ENCODE measurements around the gene GRM6. TPM values are rescaled to one million over a fixed set of nuclear protein-coding genes. Genes with fewer than 3 reads are reported as not detected.

GRM6 gene
- total RNA-seq (2021) (not detected in 2 replicates), Bru-seq, nascent RNA (not detected), BruChase-seq, experiment 1, labeled RNA remaining after a 2-hour chase (not detected), BruChase-seq, experiment 2, labeled RNA remaining after a 6-hour chase (not detected)
- long read RNA-seq = 0 reads

- CTCF ChIA-PET = no interaction called here
- intact Hi-C loops (cut with micrococcal nuclease; ENCODE audit: unreplicated experiment) = no loop called here
- no peak within 1 kb of the TSS for H3K27ac ChIP-seq (ENCODE audit: low read depth, low read length, poor library complexity, severe bottlenecking)
- no peak for DNase-seq (ENCODE audit: low spot score)
- TF ChIP-seq CTCF (conservative IDR thresholded peaks at IDR 0.05; ENCODE audit: low read depth, low read length) (no peak), EZH2 (IDR thresholded peaks at IDR 0.05; ENCODE audit: borderline replicate concordance, low read depth, low read length, poor library complexity, severe bottlenecking) (no peak)
- H3K4me3 ChIP-seq (ENCODE audit: low read depth, low read length, poor library complexity, severe bottlenecking) = no peak within 1 kb of the TSS
- POLR2A ChIA-PET (ENCODE audit: low non-redundant PET) = no interaction called here
- H3K4me1 ChIP-seq (ENCODE audit: insufficient read depth, low read length, poor library complexity, severe bottlenecking) = no peaks in the 10 kb centered on the region
- no TSS peak for BruUV-seq (replicated peaks)
- no peaks in the 10 kb centered on the region for H3K36me3 ChIP-seq (ENCODE audit: insufficient read depth, low read length, poor library complexity, severe bottlenecking)
- peaks cover 30% of the 10 kb centered on the region for H3K27me3 ChIP-seq (replicated peaks; ENCODE audit: insufficient read depth, low read depth, low read length, poor library complexity)
- peaks cover under 1% of the 10 kb centered on the region for H3K9me3 ChIP-seq (ENCODE audit: low read depth, low read length, poor library complexity, severe bottlenecking)
Measured at GRCh38 chr5:178994580-178995340, at the start of gene GRM6. Gene GRM6 (minus strand): TSS chr5:178995320. CDS start chr5:178994944, 376 bp downstream.

- Histone ChIP-seq H3K4me3 (ENCODE audit: low read depth, low read length, poor library complexity, severe bottlenecking) (no peak overlapping the region), H3K9me3 (ENCODE audit: low read depth, low read length, poor library complexity, severe bottlenecking) (no peaks in the 10 kb centered on the region), H3K27ac (ENCODE audit: low read depth, low read length, poor library complexity, severe bottlenecking) (no peak overlapping the region), H3K27me3 (replicated peaks; ENCODE audit: insufficient read depth, low read depth, low read length, poor library complexity) (no peaks in the 10 kb centered on the region), H3K4me1 (ENCODE audit: insufficient read depth, low read length, poor library complexity, severe bottlenecking) (no peaks in the 10 kb centered on the region), H3K36me3 (ENCODE audit: insufficient read depth, low read length, poor library complexity, severe bottlenecking) (no peaks in the 10 kb centered on the region)
- TF ChIP-seq EZH2 (IDR thresholded peaks at IDR 0.05; ENCODE audit: borderline replicate concordance, low read depth, low read length, poor library complexity, severe bottlenecking) = no peak
- no peak for TF ChIP-seq CTCF (conservative IDR thresholded peaks at IDR 0.05; ENCODE audit: low read depth, low read length)
- ChIA-PET POLR2A (ENCODE audit: low non-redundant PET) (no interaction called here), CTCF (no interaction called here)
- BruUV-seq (replicated peaks) = no TSS peak
- DNase-seq (ENCODE audit: low spot score) = no peak
- intact Hi-C loops (cut with micrococcal nuclease; ENCODE audit: unreplicated experiment) = no loop called here
Measured at GRCh38 chr5:179044765-179045164, 49.6 kb upstream of the GRM6 start.

- no peak overlapping the region for H3K4me3 ChIP-seq (ENCODE audit: low read depth, low read length, poor library complexity, severe bottlenecking)
- CTCF ChIA-PET = no interaction called here
- no peaks in the 10 kb centered on the region for H3K4me1 ChIP-seq (ENCODE audit: insufficient read depth, low read length, poor library complexity, severe bottlenecking)
- H3K27me3 ChIP-seq (replicated peaks; ENCODE audit: insufficient read depth, low read depth, low read length, poor library complexity) = no peaks in the 10 kb centered on the region
- no TSS peak for BruUV-seq (replicated peaks)
- intact Hi-C loops (cut with micrococcal nuclease; ENCODE audit: unreplicated experiment) = no loop called here
- POLR2A ChIA-PET (ENCODE audit: low non-redundant PET) = no interaction called here
- peaks cover 14% of the 10 kb centered on the region for H3K36me3 ChIP-seq (ENCODE audit: insufficient read depth, low read length, poor library complexity, severe bottlenecking)
- TF ChIP-seq EZH2 (IDR thresholded peaks at IDR 0.05; ENCODE audit: borderline replicate concordance, low read depth, low read length, poor library complexity, severe bottlenecking) (no peak), CTCF (conservative IDR thresholded peaks at IDR 0.05; ENCODE audit: low read depth, low read length) (no peak)
- DNase-seq (ENCODE audit: low spot score) = no peak
- H3K9me3 ChIP-seq (ENCODE audit: low read depth, low read length, poor library complexity, severe bottlenecking) = peaks cover 78% of the 10 kb centered on the region
- no peak overlapping the region for H3K27ac ChIP-seq (ENCODE audit: low read depth, low read length, poor library complexity, severe bottlenecking)
Measured at GRCh38 chr5:179033004-179033580, 38.0 kb upstream of the GRM6 start.
